Stimulated activated CD4-positive, alpha-beta T cell treated with anti-CD3 and anti-CD28 coated beads, Interleukin-1b, Interleukin-23, amount 100 ng/mL, for 48 hours (primary cell): Measurements from ENCODE around the gene LAMA1.

Experiments
- DNase-seq: peaks from one replicate; pipeline ENCODE4 v3.0.0-alpha.2; 2020

The LAMA1 gene

GRCh38 chr18:7037470-7037869, 80.1 kb downstream of the LAMA1 start:
- no peak for DNase-seq

DNA sequence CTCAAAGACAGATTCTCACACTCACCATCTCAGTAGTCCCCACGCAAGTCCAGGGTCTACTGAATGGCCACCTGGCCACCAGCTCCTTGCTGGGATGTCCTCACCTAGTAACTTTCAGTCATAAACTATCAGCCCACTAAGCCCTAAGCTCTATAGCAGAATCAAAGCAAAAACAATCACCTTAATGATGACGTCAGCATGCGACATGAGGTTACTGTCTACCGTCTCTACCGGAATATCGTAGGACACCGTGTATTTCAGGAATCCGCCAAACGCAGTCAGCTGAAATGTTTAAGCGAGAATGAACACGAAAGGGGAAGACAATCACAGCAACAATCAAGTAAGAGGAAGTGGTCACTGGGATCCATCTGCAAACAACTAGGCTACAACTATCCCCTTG, 81.8 kb downstream of the LAMA1 start:
- no peak for DNase-seq

DNA sequence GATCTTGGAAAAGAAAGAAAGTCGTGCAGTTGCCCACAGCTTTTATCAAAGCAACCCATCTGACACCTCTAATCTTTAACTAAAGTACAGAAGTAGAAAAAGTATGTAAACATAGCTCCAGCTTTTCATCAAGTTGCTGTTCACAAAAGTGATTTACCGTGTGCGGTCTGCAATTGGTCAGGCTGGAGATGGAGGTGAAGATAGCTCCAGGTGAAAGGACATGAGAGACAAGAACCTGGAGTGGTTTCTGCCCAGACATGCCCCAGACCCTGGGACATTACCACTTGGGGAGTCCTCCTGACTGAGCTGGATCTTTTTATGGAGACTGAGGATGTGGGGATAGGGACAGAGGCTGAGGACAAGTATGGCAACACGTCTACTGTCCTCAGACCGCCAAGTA, 82.7 kb downstream of the LAMA1 start:
- no peak for DNase-seq

DNA sequence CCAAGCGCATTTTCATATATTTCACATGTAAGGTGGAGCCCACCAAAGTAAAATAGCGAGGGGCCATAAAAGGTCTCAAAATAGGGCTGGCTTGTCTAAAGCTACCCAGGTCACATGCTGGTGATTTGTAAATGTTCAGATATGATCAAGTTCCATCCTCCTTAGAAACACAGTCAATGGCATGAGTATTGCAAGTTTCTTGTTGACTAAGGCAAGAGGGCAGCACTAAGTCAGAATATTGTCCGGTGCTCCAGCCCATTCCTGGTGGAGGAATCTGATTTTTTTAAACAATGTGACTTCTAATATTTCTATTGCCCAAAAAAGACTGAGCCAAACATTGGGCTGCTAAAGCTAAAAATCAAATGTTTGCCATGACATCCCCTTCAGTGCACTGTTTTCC, 85.1 kb downstream of the LAMA1 start:
- DNase-seq, result no peak

DNA sequence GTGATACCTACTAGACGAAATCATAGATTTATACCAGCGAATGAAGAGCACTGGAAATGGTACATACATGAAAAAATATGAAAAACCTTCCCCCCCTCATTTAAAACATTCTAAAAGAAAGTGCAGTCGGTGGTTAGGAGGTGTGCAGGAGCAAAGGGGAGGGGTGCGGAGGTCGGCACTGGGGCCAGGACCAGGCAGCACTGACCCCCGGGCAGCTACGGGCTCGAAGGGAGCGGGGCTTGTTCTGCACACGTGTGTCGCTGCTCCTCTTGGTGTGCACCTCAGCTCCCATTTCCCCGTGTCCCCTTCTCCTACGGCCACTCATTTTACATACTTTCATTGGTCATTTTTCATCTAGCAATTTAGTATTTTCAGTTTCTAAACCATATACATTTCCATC, 89.0 kb downstream of the LAMA1 start:
- DNase-seq, result no peak

DNA sequence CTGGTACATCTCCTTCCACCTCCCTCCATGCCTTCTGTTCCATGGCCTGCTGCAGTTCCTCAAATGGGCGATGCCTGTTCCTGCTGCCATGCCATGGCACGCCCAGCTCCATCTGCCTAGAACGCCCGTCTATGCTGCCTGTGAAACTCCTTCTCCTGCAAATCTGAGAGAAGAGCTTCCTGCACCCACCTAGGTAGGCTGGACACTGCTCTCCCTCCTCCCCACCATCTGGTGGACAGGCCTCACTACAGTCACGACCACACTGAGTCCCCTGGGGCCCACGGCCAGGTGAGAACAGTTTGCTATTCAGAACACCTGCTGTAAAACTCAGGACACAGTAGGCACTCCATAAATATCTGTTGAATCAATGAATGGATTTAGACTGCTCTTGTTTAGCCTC, 92.4 kb downstream of the LAMA1 start:
- no peak for DNase-seq

GRCh38 chr18:7023581-7023980, 94.0 kb downstream of the LAMA1 start:
- no peak for DNase-seq

DNA sequence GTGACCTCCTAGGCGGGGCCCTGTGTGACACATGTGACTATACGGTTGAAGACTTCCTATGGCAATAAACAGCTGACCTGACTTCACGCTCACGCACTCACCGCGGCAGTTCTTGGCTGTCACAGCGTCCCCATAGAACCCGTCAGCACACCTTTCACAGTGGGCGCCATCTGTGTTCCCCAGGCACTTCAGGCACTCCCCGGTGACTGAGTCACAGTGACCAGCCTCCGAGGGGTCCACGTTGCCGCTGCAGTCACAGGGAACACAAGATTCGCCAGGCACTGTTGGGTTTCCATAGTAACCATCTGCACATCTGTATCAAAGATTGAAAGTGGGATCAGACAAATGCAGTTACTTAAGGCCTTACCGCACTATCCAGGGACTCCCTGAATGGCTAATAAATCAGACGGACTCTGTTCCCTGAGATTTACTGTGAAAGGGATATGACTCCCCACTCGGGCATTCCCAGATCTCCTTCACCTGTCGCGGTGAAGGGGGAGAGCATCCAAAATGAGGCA, 94.5 kb downstream of the LAMA1 start:
- no peak for DNase-seq

- DNase-seq, result no peak
Measured at GRCh38 chr18:7021994-7022840, 95.4 kb downstream of the LAMA1 start.

- no peak for DNase-seq
Measured at GRCh38 chr18:7020995-7021777, 96.4 kb downstream of the LAMA1 start.

DNA sequence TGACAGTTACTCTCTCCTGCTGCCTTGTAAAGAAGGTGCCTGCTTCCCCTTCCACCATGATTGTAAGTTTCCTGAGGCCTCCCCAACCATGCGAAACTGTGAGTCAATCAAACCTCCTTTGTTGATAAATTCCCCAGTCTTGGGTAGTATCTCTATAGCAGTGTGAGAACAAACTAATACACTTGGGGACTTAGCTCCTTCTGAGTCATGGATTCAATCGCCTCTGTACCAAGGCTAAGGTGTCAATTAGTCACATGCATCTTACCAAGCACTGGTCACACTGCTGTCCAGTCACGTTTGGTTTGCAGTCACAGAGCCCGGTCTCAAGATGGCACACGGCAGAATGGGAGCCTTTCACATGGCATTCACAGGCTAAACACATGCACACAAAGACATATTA, 100.6 kb downstream of the LAMA1 start:
- DNase-seq, result no peak

DNA sequence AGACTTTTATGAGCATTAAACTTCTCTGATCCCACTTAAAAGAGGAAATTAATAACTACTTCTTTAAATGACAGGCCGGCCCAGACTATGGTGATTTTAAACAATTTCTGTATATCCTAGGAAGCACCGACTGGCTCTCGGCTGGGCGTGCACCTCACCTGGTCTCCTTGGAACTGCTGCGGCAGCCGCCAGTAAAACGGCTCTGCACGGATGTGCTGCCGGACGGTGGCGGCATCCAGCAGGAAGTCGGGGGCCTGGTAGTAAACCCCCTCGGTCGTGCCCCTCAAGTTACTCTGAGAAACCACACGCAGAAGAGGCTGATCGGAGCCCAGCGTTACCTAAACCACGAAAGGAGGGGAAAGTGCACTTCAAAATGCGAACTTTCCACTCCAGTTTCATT, 106.5 kb downstream of the LAMA1 start:
- DNase-seq, result no peak

DNA sequence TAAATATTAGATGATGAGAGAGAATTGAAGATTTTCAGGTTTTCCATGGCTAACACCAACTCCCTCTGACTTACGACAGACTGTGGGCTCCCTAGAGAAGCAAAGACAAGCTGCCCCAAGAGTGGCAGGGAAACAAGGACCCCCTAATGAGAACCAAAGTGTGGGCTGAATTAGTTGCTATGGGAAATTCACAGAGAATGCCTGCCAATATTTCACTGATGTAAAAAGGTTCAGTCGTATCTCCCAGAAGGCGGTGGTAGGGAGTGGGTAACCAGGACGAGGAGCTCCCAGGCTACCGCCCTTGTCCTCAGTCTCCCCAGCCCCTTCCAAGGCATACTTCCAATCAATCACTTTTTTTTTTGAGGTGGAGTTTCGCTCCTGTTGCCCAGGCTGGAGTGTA, 113.6 kb downstream of the LAMA1 start:
- no peak for DNase-seq

GRCh38 chr18:7002107-7002506, 115.5 kb downstream of the LAMA1 start:
- DNase-seq, result no peak

DNA sequence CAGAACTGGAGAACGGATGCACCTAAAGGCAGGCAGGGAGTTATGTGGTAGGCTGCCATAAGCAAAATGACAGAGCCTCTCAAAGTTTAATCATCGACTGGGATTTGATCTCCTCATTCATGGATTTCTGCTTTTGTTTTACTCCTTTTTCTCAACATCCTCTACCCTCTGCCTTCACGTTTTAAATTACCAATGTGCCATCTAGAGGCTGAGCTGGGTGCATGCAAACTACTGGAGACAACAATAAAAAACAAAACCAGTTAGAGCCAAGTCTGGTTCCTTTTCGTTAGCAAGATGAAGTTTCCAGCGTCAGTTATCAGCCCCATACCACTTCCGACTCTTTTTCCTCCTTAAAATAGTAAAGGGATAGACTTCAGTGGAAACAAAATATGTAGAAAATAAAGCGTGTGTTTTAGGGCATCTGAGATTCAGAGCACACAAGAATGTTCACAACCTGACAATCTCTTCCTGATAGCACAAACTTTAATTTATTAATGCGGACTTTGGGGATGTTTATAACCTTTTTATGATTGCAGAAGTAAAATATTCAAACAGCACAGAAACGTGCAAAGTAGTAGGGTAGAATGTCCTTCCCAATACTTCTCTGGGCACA, 117.0 kb downstream of the LAMA1 start:
- DNase-seq, result no peak

- no peak for DNase-seq
Measured at GRCh38 chr18:6997808-6998207, 119.8 kb downstream of the LAMA1 start.

DNA sequence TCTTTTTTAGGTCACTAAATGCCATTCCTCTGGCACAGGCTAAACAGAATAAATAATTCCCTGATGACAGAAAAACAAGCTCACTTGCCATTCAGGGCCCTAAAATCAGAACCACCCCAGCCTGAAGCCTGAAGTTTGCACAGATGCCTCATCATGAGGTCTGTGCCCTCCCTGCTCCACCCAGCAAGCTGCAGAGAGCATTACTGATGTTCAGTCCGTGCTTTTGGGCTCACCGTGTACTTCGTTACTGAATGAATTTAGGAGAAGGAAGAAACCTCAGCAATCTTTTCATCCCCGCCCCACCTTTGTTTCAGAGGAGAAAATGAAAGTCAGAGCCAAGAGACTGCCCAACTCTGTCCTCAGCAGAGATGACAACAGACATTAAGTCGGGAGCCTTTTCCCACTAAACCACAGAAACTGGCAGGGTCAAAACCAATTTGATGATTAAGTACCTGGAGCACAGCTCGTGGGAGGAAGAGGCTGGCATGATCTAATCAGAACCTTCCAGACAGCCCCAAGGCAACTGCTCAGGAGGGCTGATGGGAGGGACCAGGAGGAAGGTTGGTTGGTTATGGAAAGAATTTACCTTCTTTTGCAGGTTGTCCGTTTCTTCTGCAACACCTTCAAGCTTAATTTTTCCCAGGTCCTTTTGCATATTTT, 122.7 kb downstream of the LAMA1 start:
- DNase-seq, result no peak

GRCh38 chr18:6994056-6994770, 123.4 kb downstream of the LAMA1 start:
- DNase-seq, result no peak

DNA sequence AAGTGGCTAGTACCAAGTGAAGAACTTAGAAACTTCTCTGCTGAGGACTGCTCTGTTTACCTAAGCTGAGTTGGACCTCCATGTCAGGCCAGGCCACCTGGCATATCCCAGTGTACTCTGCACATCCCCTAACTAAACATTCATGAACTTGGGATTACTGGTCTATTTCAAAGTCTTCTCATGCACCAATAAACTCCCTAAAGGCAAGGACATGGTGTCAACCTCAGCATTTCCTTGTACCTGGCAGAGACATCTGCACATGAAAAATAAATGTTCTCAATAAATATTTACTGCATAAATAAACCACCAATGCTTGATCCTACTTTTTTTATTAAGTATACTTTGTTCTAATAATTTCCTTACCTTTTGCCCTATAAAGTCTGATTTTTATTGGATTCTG, 124.8 kb downstream of the LAMA1 start:
- no peak for DNase-seq

DNA sequence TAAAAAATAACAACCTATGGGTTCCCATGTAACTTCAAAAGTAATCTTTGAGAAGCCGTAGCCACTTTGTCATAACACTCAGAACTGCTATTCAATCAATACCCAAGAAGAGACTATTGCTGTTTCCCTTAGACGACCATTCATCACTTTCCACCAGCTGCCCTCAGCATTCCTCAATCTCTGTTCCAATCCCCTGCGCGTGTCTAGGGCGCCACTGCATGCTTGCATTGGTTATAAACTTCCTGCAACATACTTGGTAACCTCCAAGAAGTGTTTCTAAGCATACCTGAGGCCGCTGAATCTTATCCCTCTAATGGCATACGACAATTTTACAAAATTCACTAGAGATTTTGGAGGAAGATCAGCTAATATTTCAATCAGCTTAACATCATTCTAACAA, 134.2 kb downstream of the LAMA1 start:
- no peak for DNase-seq

GRCh38 chr18:6982398-6982797, 135.2 kb downstream of the LAMA1 start:
- DNase-seq, result no peak

GRCh38 chr18:6980363-6980762, 137.2 kb downstream of the LAMA1 start:
- DNase-seq, result no peak

- no peak for DNase-seq
Measured at GRCh38 chr18:6979954-6980353, 137.6 kb downstream of the LAMA1 start.
